ENCODE results near the gene ZNF536. TPM values are rescaled to one million over a fixed set of nuclear protein-coding genes. Genes with fewer than 3 reads are reported as not detected.

The ZNF536 gene
- total and polyA plus RNA-seq, 2 of the 4 experiments (the other 2 are of a cell fraction) = not detected

DNA sequence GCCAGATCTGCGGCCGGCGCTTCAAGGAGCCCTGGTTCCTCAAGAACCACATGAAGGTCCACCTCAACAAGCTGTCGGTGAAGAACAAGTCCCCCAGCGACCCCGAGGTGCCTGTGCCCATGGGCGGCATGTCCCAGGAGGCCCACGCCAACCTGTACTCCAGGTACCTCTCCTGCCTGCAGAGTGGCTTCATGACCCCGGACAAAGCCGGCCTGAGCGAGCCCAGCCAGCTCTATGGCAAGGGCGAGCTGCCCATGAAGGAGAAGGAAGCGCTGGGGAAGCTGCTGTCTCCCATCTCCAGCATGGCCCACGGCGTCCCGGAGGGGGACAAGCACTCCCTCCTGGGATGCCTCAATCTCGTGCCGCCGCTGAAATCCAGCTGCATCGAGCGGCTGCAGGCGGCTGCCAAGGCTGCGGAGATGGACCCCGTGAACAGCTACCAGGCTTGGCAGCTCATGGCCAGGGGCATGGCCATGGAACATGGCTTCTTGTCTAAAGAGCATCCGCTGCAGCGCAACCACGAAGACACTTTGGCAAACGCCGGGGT lies 72.6 kb downstream of the ZNF536 start:
- TF ChIP-seq FOS (IDR thresholded peaks at IDR 0.05; ENCODE audit: low read depth, low read length) = no peak
- no peak for TF ChIP-seq RCOR1 (IDR thresholded peaks at IDR 0.05; ENCODE audit: insufficient replicate concordance, low read length)
- TF ChIP-seq NFE2L2 (IDR thresholded peaks at IDR 0.05; ENCODE audit: low read depth, low read length) = no peak
- no peak for TF ChIP-seq POLR2A (IDR thresholded peaks at IDR 0.05; ENCODE audit: low read depth, low read length)
- no peak for TF ChIP-seq CHD1 (IDR thresholded peaks at IDR 0.05; ENCODE audit: low read depth, low read length)
- no peak for TF ChIP-seq SMC3 (IDR thresholded peaks at IDR 0.05; ENCODE audit: low read depth, low read length)
- TF ChIP-seq RFX5 (IDR thresholded peaks at IDR 0.05; ENCODE audit: low read depth, low read length) = no peak
- CTCF ChIA-PET = no interaction called here

More for the DNA sequence above, 72.6 kb downstream of the ZNF536 start:
- no peak overlapping the region for H3K14ac ChIP-seq (replicated peaks; ENCODE audit: low read depth, low read length)
- no peaks in the 10 kb centered on the region for H3K36me3 ChIP-seq (ENCODE audit: control insufficient read depth, insufficient read depth, low read length)
- H3K23ac ChIP-seq (ENCODE audit: low read depth, low read length) = no peak overlapping the region
- H2BK15ac ChIP-seq (ENCODE audit: low read depth, low read length) = no peak overlapping the region
- H2BK120ac ChIP-seq (ENCODE audit: low read depth, low read length) = no peak overlapping the region
- H3K4me3 ChIP-seq (ENCODE audit: insufficient read depth, low read depth, low read length) = no peak overlapping the region
- dilution Hi-C loops (cut with HindIII; ENCODE audit: low sequenced_read_pairs, unreplicated experiment) = no loop called here
- no peak overlapping the region for H3K27ac ChIP-seq (ENCODE audit: insufficient read depth, low read length)
- peaks cover 45% of the 10 kb centered on the region for H3K9me3 ChIP-seq (ENCODE audit: control insufficient read depth, insufficient read depth, low read length)
- no peak overlapping the region for H2BK20ac ChIP-seq (ENCODE audit: low read depth, low read length)
- no peak overlapping the region for H2AFZ ChIP-seq (replicated peaks; ENCODE audit: low read length, poor library complexity)
- no peak overlapping the region for H4K8ac ChIP-seq (ENCODE audit: low read depth in 2 of 2, low read length in 2 of 2)
- H3K4ac ChIP-seq (ENCODE audit: low read depth, low read length) = no peak overlapping the region
- H4K5ac ChIP-seq (ENCODE audit: low read depth, low read length) = no peak overlapping the region
- H3K18ac ChIP-seq (ENCODE audit: low read depth, low read length) = no peak overlapping the region
- POLR2A ChIA-PET (ENCODE audit: unreplicated experiment) = no interaction called here
- H3K9me1 ChIP-seq (ENCODE audit: insufficient read depth, low read length) = no peaks in the 10 kb centered on the region
- H3K27me3 ChIP-seq (ENCODE audit: control insufficient read depth, insufficient read depth, low read length) = no peaks in the 10 kb centered on the region
- H3K56ac ChIP-seq (ENCODE audit: extremely low read depth, insufficient read depth, low read length) = no peak overlapping the region
- 91% methylated on average over 13 of the region's 29 CpGs; no CpG with 5 or more reads in 1 of the 2 experiments for WGBS, 2 experiments (ENCODE audit: extremely low coverage in 2 of 2, insufficient read length in 1 of 2)
- no peak overlapping the region for H2AK9ac ChIP-seq (replicated peaks; ENCODE audit: low read depth, low read length, poor library complexity)
- no peak for DNase-seq
- no peak overlapping the region for H2BK5ac ChIP-seq (ENCODE audit: low read depth, low read length, poor library complexity, severe bottlenecking)
- no peaks in the 10 kb centered on the region for H3K79me1 ChIP-seq (ENCODE audit: low read depth in 1 of 2, low read length in 2 of 2)
- BruUV-seq (replicated peaks) = no TSS peak
- H3K9ac ChIP-seq (ENCODE audit: low read depth, low read length) = no peak overlapping the region
- no peak overlapping the region for H3K4me2 ChIP-seq (ENCODE audit: low read depth, low read length)
- no peaks in the 10 kb centered on the region for H4K20me1 ChIP-seq (ENCODE audit: insufficient read depth, low read length)
- H2AK5ac ChIP-seq (ENCODE audit: low read depth, low read length) = no peak overlapping the region
- no peak for ATAC-seq (ENCODE audit: low read depth)
- intact Hi-C loops (cut with micrococcal nuclease) = no loop called here
- H4K91ac ChIP-seq (ENCODE audit: insufficient read depth, low read depth, low read length) = no peak overlapping the region
- H3K4me1 ChIP-seq (ENCODE audit: control insufficient read depth, insufficient read depth, low read length) = no peaks in the 10 kb centered on the region
- in situ Hi-C loops (cut with MboI; ENCODE audit: low sequenced_read_pairs) = no loop called here

Measured in IMR-90 (cell line).